HG02970 (cell line): ENCODE results near the gene ETNK2.

Source experiments
- ATAC-seq: cut with Tn5 transposase; IDR thresholded peaks from one replicate; pipeline ENCODE4 v1.9.1; 2021; ENCODE audit warnings: mild to moderate bottlenecking, moderate library complexity, moderate number of reproducible peaks; ENCODE audit not compliant: unreplicated experiment, low FRiP score

ETNK2 gene

GRCh38 chr1:204083491-204083890 is 68.4 kb downstream of the ETNK2 start:
- no peak for ATAC-seq

GRCh38 chr1:204081791-204082513 is 69.9 kb downstream of the ETNK2 start:
- ATAC-seq: no peak

GRCh38 chr1:204081164-204081790 is 70.6 kb downstream of the ETNK2 start:
- ATAC-seq: no peak
